HEK293 (cell line): ENCODE measurements around the gene PSMD12.

Experiments used
- CTCF ChIA-PET: fragments of 350-600 bp; formaldehyde crosslinking; extraction: SDS; loops from one replicate; lab custom pipeline; 2021; ENCODE audit warnings: antibody characterized with exemption; lab: Yijun Ruan, JAX
- POLR2A ChIA-PET: fragments of 300-600 bp; formaldehyde crosslinking; extraction: SDS; loops from one replicate; lab custom pipeline; 2020; ENCODE audit warnings: antibody characterized with exemption, inconsistent platforms; lab: Yijun Ruan, JAX
- H3K27ac ChIP-seq: fragments of 200-500 bp; sonication (Bioruptor generic); 2 replicates; pipeline ENCODE4 v1.5.1; 2014; ENCODE audit warnings: low read depth, low read length, control low read depth, inconsistent platforms; ENCODE audit errors: extremely low read depth
- H3K36me3 ChIP-seq, 2 experiments: fragments of 200-500 bp in 1 of 2; sonication (Bioruptor generic) in 1 of 2; 1 replicate in 1 of 2; 2 replicates in 1 of 2; pipeline ENCODE4 v1.5.1; 2014 to 2017; ENCODE audit warnings: inconsistent platforms in 2 of 2, low read length in 2 of 2; ENCODE audit not compliant: control insufficient read depth in 2 of 2, insufficient read depth in 1 of 2
- H3K4me1 ChIP-seq: fragments of 200-500 bp; sonication (Bioruptor generic); 2 replicates; pipeline ENCODE4 v1.5.1; 2014; ENCODE audit warnings: mild to moderate bottlenecking, low read length, inconsistent platforms; ENCODE audit not compliant: control insufficient read depth, insufficient read depth
- H3K4me3 ChIP-seq: 2 replicates; pipeline ENCODE4 v1.5.1; 2011; ENCODE audit warnings: low read depth, mild to moderate bottlenecking, control low read depth, low read length, moderate library complexity
- H3K9me3 ChIP-seq: fragments of 200-500 bp; sonication (Bioruptor generic); 2 replicates; pipeline ENCODE4 v1.5.1; 2014; ENCODE audit warnings: low read depth, low read length, inconsistent platforms; ENCODE audit not compliant: control insufficient read depth, insufficient read depth
- KLF17 ChIP-seq: fragments of 450-650 bp; formaldehyde crosslinking; IDR thresholded peaks from 2 replicates; pipeline ENCODE4 v1.5.1; 2016; ENCODE audit warnings: missing biosample characterization, missing genetic modification characterization
- PRDM1 ChIP-seq: fragments of 450-650 bp; formaldehyde crosslinking; IDR thresholded peaks from 2 replicates; pipeline ENCODE4; 2016; ENCODE audit warnings: missing biosample characterization, missing genetic modification characterization
- PRDM6 ChIP-seq: fragments of 450-650 bp; formaldehyde crosslinking; IDR thresholded peaks from 2 replicates; pipeline ENCODE4 v1.5.1; 2017; ENCODE audit warnings: missing biosample characterization, missing genetic modification characterization
- TSHZ1 ChIP-seq: fragments of 450-650 bp; formaldehyde crosslinking; IDR thresholded peaks from 2 replicates; pipeline ENCODE4 v1.5.1; 2016; ENCODE audit warnings: missing biosample characterization, missing genetic modification characterization, borderline replicate concordance
- ZBTB20 ChIP-seq: fragments of 450-650 bp; formaldehyde crosslinking; IDR thresholded peaks from 2 replicates; pipeline ENCODE4 v1.5.1; 2016; ENCODE audit warnings: missing biosample characterization, missing genetic modification characterization
- ZBTB48 ChIP-seq: fragments of 450-650 bp; formaldehyde crosslinking; IDR thresholded peaks from 2 replicates; pipeline ENCODE4 v1.5.1; 2016; ENCODE audit warnings: missing biosample characterization, missing genetic modification characterization
- ZNF114 ChIP-seq: fragments of 450-650 bp; formaldehyde crosslinking; IDR thresholded peaks from 2 replicates; pipeline ENCODE4 v1.5.0; 2017; ENCODE audit warnings: missing biosample characterization, missing genetic modification characterization
- ZNF140 ChIP-seq: fragments of 450-650 bp; formaldehyde crosslinking; IDR thresholded peaks from 2 replicates; pipeline ENCODE4 v1.5.1; 2016; ENCODE audit warnings: missing biosample characterization, missing genetic modification characterization
- ZNF16 ChIP-seq: fragments of 450-650 bp; formaldehyde crosslinking; IDR thresholded peaks from 2 replicates; pipeline ENCODE4 v1.5.1; 2016; ENCODE audit warnings: low read depth, missing biosample characterization, missing genetic modification characterization
- ZNF274 ChIP-seq, 2 experiments: fragments of 200-500 bp in 1 of 2; fragments of 450-650 bp in 1 of 2; sonication (Bioruptor generic) in 1 of 2; formaldehyde crosslinking in 1 of 2; IDR thresholded peaks; 2 replicates each; pipeline versions ENCODE4 v1.5.1 to v1.6.1; 2014 to 2016; ENCODE audit warnings: borderline replicate concordance in 1 of 2, inconsistent platforms in 1 of 2, low read length in 1 of 2, missing biosample characterization in 1 of 2, missing genetic modification characterization in 1 of 2
- ZNF280C ChIP-seq: fragments of 450-650 bp; formaldehyde crosslinking; IDR thresholded peaks from 2 replicates; pipeline ENCODE4 v1.5.1; 2016; ENCODE audit warnings: missing biosample characterization, missing genetic modification characterization
- ZNF398 ChIP-seq: fragments of 450-650 bp; formaldehyde crosslinking; IDR thresholded peaks from 2 replicates; pipeline ENCODE4 v1.5.1; 2017; ENCODE audit warnings: missing biosample characterization, missing genetic modification characterization
- ZNF518A ChIP-seq: fragments of 450-650 bp; formaldehyde crosslinking; conservative IDR thresholded peaks from 2 replicates; pipeline ENCODE4 v1.5.1; 2016; ENCODE audit warnings: low read depth, missing biosample characterization, missing genetic modification characterization
- ZNF555 ChIP-seq: fragments of 450-650 bp; formaldehyde crosslinking; conservative IDR thresholded peaks from 2 replicates; pipeline ENCODE4 v1.5.1; 2017; ENCODE audit warnings: missing biosample characterization, mild to moderate bottlenecking, missing genetic modification characterization, inconsistent platforms
- ZNF585B ChIP-seq: fragments of 450-650 bp; formaldehyde crosslinking; IDR thresholded peaks from 2 replicates; pipeline ENCODE4 v1.5.1; 2016; ENCODE audit warnings: missing biosample characterization, missing genetic modification characterization
- ZNF621 ChIP-seq: fragments of 450-650 bp; formaldehyde crosslinking; IDR thresholded peaks from 2 replicates; pipeline ENCODE4 v1.5.1; 2017; ENCODE audit warnings: missing biosample characterization, missing genetic modification characterization
- ZSCAN5A ChIP-seq: fragments of 450-650 bp; formaldehyde crosslinking; IDR thresholded peaks from 2 replicates; pipeline ENCODE4 v1.5.1; 2016; ENCODE audit warnings: missing biosample characterization, missing genetic modification characterization

PSMD12 gene

GRCh38 chr17:67393809-67394397, 27.5 kb upstream of the PSMD12 start:
- Histone ChIP-seq H3K9me3 (no peaks in the 10 kb centered on the region), H3K4me3 (no peak overlapping the region), H3K27ac (no peak overlapping the region), H3K36me3 (no peaks in the 10 kb centered on the region; a peak in 1 of 3 replicates), H3K4me1 (peaks cover 11% of the 10 kb centered on the region)
- ChIA-PET CTCF (interaction anchor here (0.6 to 1.3 kb wide), 2 partner anchors 25 to 174 kb away, joined by 3 to 4 read pairs; no protein-coding TSS in a partner anchor), POLR2A (no interaction called here)
- TF ChIP-seq ZNF398 (tag by site-specific recombination) (no peak), ZNF280C (no peak), KLF17 (tag by site-specific recombination) (no peak), ZBTB48 (tag by site-specific recombination) (no peak), ZNF114 (no peak), ZNF16 (tag by site-specific recombination) (no peak), ZNF585B (tag by site-specific recombination) (no peak), ZNF518A (tag by site-specific recombination) (no peak), TSHZ1 (tag by site-specific recombination) (no peak), ZNF555 (tag by site-specific recombination) (no peak), ZNF274 (IDR thresholded peaks at IDR 0.05; ENCODE audit: low read length) (no peak), ZNF274 (tag by site-specific recombination; IDR thresholded peaks at IDR 0.05; ENCODE audit: borderline replicate concordance) (no peak), ZSCAN5A (tag by site-specific recombination) (no peak), ZBTB20 (tag by site-specific recombination) (no peak), ZNF621 (tag by site-specific recombination) (no peak), PRDM6 (tag by site-specific recombination) (no peak), PRDM1 (tag by site-specific recombination) (no peak), ZNF140 (tag by site-specific recombination) (no peak)
